WI38 (cell line): ENCODE results near the gene LONP1.

Experiments
- H3K4me3 ChIP-seq: 2 replicates; pipeline ENCODE4 v1.5.1; 2011; ENCODE audit warnings: low read depth, mild to moderate bottlenecking, control low read depth, low read length
- TF ChIP-seq, protein P1 (sequence below): IDR thresholded peaks from 2 replicates; pipeline ENCODE4 v1.5.1; 2012; ENCODE audit warnings: low read depth, mild to moderate bottlenecking, control low read depth, low read length

Gene LONP1

DNA sequence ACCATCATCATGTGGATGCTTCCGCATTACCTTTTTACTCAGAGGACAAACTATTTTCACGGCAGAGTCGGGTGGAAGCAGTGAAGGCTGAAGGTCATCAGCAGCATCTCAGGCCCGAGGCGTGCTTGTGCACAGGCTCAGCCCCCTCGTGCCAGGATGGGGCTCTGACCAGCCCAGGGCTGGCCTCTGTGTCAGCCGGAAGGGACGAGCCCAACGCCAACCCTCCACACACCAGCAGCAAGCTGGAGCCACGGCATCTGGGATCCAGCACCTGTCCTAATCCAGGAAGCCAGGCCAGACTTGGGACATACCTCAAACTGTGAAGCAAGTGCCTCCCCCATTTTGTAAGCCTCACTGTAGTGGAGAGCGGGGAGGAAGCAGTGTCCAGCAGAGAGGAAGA, 50.7 kb downstream of the LONP1 start:
- H3K4me3 ChIP-seq, result no peak overlapping the region
- TF ChIP-seq, protein P1, sequence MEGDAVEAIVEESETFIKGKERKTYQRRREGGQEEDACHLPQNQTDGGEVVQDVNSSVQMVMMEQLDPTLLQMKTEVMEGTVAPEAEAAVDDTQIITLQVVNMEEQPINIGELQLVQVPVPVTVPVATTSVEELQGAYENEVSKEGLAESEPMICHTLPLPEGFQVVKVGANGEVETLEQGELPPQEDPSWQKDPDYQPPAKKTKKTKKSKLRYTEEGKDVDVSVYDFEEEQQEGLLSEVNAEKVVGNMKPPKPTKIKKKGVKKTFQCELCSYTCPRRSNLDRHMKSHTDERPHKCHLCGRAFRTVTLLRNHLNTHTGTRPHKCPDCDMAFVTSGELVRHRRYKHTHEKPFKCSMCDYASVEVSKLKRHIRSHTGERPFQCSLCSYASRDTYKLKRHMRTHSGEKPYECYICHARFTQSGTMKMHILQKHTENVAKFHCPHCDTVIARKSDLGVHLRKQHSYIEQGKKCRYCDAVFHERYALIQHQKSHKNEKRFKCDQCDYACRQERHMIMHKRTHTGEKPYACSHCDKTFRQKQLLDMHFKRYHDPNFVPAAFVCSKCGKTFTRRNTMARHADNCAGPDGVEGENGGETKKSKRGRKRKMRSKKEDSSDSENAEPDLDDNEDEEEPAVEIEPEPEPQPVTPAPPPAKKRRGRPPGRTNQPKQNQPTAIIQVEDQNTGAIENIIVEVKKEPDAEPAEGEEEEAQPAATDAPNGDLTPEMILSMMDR, result no peak

DNA sequence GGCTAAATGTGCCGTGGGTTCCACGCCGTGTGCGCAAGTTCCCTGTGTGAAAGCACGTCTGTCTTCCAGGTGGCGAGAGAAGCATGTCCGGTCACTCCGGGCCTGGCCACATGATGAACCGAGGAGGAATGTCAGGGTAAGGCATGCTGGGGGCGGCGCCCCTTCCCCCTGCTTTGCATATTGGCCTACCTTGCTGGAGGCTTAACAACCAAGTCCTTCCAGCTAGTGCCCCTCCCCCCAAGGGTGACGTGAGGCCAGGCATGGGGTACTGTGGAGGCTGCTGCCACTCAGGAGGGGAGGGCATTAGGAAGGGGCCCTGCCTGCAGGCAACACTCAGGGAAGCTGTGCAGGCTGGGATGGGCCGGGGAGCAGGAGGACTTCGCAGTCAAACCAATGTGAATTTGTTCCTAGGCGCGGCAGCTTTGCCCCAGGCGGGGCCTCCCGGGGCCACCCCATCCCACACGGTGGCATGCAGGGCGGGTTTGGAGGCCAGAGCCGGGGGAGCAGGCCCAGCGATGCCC, 52.1 kb downstream of the LONP1 start:
- TF ChIP-seq, protein P1, result no peak
- H3K4me3 ChIP-seq, result no peak overlapping the region

DNA sequence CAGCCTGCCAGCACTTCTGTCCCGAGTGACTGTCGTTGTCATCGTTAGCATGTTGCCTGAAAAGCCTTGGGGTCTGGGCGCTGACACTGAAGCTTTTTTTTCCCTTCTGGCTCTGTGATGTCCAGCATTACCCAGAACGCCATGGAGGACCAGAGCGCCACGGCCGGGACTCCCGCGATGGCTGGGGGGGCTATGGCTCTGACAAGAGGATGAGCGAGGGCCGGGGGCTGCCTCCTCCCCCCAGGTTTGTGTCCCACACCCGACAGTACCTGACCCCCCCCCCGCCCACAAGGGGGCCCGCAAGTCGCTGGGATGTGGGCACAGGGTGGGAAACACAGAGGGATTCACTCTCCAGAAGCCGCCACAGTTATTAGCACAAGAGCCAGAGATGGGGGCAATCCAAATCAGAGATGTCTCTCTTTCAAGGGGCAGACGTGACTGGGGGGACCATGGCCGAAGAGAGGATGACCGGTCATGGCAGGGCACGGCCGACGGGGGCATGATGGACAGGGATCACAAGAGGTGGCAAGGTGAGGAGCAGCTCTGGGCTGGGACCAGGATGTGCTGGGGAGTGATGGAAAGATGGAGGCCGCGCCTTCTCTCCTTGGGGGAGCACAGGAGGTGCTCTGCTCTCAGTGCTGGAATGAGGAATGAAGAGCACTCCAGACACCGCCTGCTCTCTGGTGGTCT, 52.9 kb downstream of the LONP1 start:
- TF ChIP-seq, protein P1, result no peak
- no peak overlapping the region for H3K4me3 ChIP-seq

DNA sequence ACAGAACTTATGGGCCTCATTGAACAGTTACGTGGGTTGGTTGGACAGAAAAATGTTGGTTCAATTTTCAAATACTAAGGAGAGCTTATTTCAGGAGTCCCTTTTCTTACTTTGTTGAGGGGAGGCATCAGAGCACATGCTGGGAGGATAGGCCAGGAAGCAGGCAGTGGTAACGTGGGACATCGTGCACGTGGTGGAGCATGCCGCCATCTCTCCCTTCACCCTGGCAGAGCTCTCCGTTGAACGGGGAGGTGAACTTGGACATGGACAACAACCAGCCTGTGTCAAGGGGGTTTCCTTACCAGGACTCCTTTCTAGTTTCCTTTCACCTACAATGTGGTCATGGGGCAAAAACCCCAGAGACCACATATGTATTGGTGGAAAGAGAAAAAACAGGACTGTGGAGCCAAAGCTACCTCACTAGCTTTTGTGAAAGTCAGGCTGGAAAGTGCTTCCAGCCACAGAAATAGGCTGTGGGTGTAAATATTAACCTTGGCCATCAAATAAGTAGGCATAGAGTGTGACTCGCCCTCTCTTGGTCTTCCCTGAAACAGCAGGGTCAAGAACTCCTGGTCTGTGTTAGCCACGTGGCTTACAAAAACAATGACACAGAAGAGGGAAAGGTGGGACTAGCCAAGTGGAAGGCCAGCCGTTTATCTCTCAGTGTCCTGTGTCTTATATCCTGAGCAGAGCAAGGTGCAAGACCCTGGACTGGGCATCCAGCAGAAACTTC, 54.0 kb downstream of the LONP1 start:
- H3K4me3 ChIP-seq, result no peak overlapping the region
- TF ChIP-seq, protein P1, result no peak

DNA sequence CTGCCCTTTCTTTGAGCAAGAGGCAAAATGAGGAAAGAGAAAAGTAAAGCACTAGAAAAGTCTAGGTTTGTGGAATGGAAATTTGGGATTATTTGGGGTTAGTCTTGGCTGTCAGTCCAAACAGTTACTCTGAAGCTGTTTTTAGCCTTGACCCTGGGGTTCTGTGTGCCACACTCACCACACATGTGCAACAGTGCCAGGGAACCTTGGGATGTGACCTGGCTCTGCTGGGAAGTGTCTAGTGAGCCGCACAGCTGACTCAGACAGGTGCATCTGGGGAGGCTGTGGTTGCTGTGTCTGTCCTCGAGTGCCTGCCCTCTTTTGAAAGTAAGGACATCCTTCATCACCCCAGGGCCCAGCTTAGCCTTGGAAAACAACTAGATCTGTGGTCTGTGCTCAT, 55.4 kb downstream of the LONP1 start:
- H3K4me3 ChIP-seq, result no peak overlapping the region
- TF ChIP-seq, protein P1, result no peak

DNA sequence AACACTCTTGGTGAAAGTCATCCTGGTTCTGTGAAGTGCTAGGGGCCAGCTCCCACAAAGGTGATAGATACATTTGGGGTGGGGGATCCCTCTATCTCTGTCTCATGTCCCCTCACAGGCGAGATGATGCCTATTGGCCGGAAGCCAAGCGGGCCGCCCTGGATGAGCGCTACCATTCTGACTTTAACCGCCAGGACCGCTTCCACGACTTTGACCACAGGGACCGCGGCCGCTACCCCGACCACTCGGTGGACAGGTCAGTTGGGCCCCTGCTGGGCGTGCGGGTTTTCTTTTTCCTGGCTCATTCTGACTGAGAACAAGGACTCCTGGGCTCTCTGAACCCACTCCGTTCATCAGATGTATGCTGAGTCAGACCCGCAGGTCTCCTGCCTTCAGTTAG, 56.0 kb downstream of the LONP1 start:
- H3K4me3 ChIP-seq, result no peak overlapping the region
- TF ChIP-seq, protein P1, result no peak

DNA sequence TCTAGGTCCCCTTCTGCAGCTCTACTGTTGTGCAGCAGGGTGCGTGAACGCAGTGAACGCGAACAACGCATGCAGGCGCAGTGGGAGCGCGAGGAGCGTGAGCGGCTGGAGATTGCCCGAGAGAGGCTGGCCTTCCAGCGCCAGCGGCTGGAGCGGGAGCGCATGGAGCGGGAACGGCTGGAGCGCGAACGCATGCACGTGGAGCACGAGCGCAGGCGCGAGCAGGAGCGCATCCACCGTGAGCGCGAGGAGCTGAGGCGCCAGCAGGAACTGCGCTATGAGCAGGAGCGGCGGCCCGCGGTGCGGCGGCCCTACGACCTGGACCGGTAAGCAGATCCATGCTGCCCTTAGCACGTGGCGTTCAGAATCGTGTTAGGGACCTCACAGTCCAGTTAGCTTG, 58.5 kb downstream of the LONP1 start:
- no peak overlapping the region for H3K4me3 ChIP-seq
- TF ChIP-seq, protein P1, result no peak
